HG03571 (cell line): ENCODE data around the gene PRKRIP1.
"Not testable (repeated sequence)": the region's sequence is repeated elsewhere in the genome, so short reads cannot be mapped to it uniquely, and the experiment has no call there.

Experiments
- ATAC-seq: cut with Tn5 transposase; IDR thresholded peaks from one replicate; pipeline ENCODE4 v1.9.1; 2021; ENCODE audit not compliant: unreplicated experiment

Gene PRKRIP1

DNA sequence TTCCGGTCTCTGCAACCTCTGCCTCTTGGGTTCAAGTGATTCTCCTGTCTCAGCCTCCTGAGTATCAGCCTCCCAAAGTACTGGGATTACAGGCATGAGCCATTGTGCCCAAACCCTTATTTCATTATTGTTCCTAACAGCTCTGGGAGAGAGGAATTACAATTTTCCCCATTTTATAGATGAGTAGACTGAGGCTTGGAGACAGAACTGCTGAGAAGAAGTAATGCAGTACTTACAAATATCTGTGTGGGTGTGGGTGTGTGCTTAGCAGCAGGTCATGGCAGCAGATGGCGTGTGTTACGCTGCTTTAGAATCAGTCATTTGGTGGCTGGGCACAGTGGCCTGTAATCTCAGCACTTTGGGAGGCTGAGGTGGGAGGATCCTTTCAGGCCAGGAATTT is 7.4 kb downstream of the PRKRIP1 start:
- no peak for ATAC-seq

- peak; percentile 69 for ATAC-seq
These were observed 8.1 kb downstream of the PRKRIP1 start for GRCh38 chr7:102404005-102404861.

DNA sequence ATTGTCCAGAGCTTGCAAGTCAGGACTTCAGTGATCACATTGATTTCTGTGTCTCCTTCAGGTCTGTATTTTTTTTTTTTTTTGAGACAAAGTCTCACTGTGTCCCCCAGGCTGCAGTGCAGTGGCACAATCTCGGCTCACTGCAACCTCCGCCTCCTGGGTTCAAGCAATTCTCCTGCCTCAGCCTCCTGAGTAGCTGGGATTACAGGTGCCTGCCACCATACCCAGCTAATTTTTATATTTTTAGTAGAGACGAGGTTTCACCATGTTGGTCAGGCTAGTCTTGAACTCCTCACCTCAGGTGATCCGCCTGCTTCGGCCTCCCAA is 8.7 kb downstream of the PRKRIP1 start:
- ATAC-seq, result not testable (repeated sequence)

GRCh38 chr7:102407910-102408309 is 11.7 kb downstream of the PRKRIP1 start:
- no peak for ATAC-seq

DNA sequence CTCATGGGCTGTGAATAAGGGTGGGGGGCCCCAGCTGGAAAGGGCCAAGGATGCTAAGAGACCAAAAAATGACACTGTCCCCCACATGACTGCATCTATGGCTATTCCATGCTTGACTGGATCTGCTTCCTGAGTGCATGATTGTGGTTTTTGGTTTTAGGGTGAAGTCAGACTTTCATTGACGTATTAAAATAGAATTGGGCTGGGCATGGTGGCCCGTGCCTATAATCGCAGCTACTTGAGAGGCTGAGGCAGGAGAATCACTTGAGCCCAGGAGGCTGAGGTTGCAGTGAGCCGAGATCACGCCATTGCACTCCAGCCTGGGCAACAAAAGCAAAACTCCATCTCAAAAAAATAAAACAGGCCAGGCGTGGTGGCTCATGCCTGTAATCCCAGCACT is 12.4 kb downstream of the PRKRIP1 start:
- peak; percentile 50 for ATAC-seq

GRCh38 chr7:102409340-102409739 is 13.2 kb downstream of the PRKRIP1 start:
- no peak for ATAC-seq

- ATAC-seq, result no peak
These were observed 14.0 kb downstream of the PRKRIP1 start for GRCh38 chr7:102410123-102410522.

DNA sequence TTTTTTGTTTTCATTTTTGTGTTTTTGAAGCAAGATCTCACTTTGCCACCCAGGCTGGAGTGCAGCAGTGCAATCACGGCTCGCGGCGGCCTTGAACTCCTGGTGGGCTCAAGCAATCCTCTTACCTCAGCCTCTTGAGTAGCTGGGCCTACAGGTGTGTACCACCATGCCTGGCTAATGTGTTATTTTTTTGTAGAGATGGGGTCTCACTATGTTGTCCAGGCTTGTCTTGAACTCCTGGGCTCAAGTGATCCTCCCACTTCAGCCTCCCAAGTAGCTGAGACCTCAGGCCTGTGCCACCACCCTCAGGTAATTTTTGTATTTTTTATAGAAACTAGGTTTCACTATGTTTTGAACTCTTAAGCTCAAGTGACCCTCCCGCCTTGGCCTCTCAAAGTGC is 14.8 kb downstream of the PRKRIP1 start:
- no peak for ATAC-seq

GRCh38 chr7:102412548-102412947 is 16.4 kb downstream of the PRKRIP1 start:
- ATAC-seq, result no peak

DNA sequence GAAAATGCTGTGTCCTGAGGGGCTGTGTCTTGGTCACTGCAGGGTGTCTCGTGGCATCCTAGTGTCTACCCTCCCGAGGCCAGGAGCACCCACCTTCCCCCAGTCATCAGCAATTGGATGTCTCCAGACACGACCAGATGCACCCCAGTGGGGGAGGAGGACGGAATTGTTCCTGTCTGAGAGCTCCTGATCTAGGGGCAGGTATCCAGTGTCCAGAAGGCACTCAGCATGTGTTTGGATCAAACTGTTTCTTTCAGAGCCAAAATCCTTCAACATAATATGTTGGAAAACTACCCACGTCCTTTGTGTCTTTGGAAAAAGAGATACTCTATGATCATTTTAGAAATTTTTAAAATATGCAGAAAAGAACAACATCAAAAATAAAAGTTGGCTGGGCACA is 16.9 kb downstream of the PRKRIP1 start:
- no peak for ATAC-seq

DNA sequence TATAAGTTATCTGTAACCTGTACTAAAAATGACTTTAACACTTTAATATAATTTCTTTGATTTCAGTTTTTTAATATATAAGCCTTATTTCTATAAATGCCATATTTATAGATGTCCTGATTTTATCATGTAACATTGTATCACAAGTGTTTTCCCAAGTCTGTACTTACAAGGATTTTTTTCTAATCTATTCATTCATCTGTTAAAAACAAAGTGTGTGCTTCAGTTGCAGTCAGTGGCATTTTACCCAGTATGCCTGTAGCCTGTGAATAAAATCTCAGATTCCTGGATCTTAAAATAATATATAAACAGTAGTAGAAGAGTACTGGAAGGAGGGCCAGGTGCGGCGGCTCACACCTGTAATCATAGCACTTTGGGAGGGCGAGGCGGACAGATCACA is 17.4 kb downstream of the PRKRIP1 start:
- no peak for ATAC-seq

GRCh38 chr7:102415685-102416225 is 19.6 kb downstream of the PRKRIP1 start:
- no peak for ATAC-seq

GRCh38 chr7:102416406-102416805 is 20.2 kb downstream of the PRKRIP1 start:
- ATAC-seq, result no peak

GRCh38 chr7:102417105-102417504 is 20.9 kb downstream of the PRKRIP1 start:
- ATAC-seq, result no peak

- no peak for ATAC-seq
These were observed 22.4 kb downstream of the PRKRIP1 start for GRCh38 chr7:102418592-102418991.

- no peak for ATAC-seq
These were observed 25.6 kb downstream of the PRKRIP1 start for GRCh38 chr7:102421706-102422240.

GRCh38 chr7:102424129-102424551 is 28.0 kb downstream of the PRKRIP1 start:
- no peak for ATAC-seq

DNA sequence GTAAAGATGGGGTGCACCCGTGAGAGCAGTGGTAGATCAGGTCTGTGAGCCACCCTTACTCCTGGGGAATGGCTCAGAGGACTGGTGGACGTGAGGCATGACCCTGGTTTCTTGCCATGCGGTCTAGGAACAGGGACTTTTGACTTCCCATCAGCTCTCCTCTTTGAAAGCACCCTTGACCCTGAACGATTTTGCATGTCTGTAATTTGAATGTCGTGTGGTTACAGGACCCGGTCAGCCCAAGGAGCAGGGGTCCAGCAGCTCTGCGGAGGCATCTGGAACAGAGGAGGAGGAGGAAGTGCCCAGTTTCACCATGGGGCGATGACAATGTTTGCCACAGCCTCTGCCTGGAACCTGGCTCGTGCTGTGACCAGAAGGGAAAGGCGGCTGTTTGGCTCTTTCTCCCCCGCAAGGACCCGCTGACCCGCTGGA is 28.6 kb downstream of the PRKRIP1 start:
- ATAC-seq, result no peak

DNA sequence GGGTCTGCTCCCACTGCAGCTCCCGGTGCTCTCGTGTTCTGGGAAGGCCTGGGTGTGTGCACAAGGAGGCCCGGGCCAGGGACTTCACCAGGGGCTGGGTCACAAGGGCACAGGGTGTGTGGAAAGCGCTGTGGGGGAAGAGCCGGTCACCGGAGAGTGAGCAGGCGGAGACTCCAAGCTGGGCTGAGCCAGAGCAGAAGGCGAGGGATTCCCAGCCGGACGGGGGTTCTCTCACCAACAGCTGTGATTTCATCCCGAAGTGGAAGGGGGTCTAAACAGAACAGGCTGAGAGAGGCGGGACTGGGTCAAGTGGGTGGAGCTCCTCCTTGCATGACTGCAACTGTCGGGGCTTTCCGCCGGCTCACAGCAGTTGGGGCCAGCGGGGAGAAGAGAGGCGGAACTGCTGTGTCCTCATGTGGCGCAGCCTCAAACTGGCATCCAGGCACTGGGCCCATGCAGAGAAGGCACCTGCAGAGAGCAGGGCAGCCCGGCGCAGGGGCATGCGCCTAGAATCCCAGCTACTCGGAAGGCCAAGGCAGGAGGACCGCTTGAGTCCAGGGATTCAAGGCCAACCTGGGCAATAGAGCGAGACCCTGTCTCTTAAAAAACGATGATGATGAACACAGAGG is 29.6 kb downstream of the PRKRIP1 start:
- peak; percentile 58 for ATAC-seq

DNA sequence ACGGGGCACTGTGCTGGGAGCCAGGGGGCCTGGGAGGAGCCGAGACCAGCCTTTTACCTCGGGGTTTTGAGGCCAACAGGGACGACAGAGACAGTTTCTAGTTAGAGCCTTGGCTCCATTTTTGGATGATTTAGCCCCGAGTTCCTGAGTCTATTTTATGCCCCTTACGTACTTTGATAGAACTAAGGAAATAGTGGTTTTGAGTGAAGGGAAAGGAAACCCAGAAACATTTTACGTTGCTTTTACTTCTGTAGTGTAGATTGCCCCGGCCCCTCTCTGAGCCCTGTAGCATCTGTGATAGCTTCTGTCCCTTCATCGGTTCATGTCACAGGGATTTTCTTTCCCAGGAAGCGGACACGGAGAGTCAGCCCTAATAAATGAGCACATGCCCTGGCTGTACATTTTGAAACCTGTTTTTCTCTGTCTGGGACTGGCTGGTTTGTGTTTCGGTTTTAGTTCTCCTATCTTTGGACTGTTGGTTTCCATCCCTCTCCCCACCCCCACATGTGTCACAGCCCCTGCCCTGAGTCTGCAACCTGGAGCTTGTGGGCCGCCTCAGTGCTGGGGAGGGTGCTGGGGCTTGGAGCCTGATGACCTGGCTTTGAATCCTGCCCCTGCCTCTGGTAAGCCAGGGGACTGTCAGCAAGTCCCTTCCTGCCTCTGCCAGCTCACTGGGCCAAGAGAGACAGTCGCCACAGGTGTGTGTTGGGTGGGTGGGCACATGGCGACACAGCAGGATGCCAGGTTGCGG is 30.3 kb downstream of the PRKRIP1 start:
- peak; percentile 46 for ATAC-seq

- no peak for ATAC-seq
These were observed 30.8 kb downstream of the PRKRIP1 start for GRCh38 chr7:102427019-102427405.
